Measurements from ENCODE around the gene PLD4.

PLD4 gene

GRCh38 chr14:104975481-104976197 lies 51.0 kb downstream of the PLD4 start:
- DNase-seq, result no peak

DNA sequence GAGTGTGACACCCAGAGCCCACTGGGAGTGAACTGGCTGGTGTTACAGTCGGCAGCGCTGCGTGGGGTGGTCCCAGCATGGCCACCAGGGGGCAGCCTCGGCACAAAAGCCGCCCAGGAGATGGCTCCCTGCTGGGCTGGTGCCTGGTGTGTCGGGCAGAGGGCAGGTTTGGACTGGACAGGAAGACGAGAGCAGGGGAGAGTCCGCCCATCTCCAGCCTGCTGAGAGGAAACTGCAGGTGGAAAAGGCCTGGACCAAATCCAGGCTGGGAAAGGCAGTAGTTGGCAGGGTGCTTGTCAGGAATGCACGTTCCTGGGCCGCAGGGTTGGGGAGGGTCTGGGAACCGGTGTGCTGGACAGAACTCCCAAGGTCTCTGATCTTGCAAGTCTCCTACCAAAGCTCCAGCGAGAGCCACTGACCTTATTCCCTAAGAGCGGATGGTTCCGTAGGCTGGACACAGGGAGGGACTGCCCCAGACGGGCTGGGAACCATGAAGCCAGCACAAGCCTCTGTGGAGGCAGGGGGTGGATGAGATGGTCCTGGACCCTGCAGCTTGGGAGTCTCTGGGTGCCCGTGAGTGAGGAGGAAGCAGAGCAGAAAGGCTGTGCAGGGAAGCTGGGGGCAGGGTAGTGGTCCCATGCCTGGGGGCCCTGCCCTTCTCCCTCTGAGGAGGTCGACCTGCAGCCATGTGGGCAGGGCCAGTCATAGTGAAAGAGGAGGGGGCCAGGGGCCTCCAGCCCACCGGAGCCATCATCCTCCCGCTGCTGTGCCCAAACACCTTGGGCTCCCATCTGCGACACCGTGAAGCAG lies 51.7 kb downstream of the PLD4 start:
- DNase-seq, result peak; percentile 53

- no peak for DNase-seq
Measured at GRCh38 chr14:104977008-104977680, 52.5 kb downstream of the PLD4 start.

GRCh38 chr14:104977681-104978653 lies 53.3 kb downstream of the PLD4 start, which contains the start of gene AHNAK2:
Gene AHNAK2, minus strand, starts transcription at chr14:104978374. Its CDS starts 137 bp downstream, at chr14:104978237.
- peak; percentile 58 for DNase-seq

DNA sequence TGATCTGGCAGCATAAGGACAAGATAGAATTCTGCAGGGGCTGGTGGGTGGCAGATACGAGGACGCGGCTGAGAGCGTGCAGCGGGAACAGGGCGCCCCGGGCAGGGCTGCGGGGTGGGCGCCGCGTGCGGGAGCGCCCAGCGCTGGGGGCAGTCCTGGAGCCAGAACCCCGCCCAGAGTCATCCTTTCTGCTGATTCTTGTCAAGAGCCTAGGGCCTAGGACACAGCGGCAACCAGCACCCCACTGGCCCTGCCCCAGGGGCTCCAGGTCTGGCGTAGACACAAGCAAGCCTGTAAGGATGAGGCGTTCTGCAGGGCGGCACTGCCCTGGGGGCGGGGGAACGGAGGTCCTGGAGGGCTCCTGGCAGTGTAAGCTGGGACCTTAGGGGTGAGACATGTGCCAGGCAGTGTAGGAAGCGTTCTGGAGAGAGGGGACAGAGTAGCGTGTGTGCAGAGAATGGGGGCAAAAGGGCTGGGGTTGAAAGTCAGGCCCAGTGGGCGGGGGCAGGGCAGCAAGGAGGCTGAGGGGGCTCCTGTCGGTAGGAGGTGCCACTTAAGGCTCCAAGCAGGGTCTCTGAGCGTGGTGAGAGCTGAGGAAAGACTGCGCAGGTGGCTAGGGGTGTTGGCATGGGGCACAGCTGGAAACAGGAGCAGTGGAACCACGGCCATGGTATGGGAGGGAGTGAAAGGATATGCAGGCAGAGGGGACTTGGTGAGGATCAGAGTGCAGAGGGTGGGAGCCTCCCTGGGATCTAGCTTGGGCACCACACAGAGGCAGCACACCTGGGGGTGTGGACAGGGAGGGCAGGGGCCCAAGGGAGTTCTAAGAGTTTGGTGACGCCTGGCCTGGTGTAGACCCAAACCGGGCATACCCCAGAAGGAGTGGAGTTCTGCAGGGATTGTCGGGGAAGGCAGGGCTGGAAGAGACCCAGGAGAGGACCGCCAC lies 54.3 kb downstream of the PLD4 start:
- DNase-seq, result peak; percentile 58

GRCh38 chr14:104979758-104980610 lies 55.3 kb downstream of the PLD4 start:
- DNase-seq, result peak; percentile 49

DNA sequence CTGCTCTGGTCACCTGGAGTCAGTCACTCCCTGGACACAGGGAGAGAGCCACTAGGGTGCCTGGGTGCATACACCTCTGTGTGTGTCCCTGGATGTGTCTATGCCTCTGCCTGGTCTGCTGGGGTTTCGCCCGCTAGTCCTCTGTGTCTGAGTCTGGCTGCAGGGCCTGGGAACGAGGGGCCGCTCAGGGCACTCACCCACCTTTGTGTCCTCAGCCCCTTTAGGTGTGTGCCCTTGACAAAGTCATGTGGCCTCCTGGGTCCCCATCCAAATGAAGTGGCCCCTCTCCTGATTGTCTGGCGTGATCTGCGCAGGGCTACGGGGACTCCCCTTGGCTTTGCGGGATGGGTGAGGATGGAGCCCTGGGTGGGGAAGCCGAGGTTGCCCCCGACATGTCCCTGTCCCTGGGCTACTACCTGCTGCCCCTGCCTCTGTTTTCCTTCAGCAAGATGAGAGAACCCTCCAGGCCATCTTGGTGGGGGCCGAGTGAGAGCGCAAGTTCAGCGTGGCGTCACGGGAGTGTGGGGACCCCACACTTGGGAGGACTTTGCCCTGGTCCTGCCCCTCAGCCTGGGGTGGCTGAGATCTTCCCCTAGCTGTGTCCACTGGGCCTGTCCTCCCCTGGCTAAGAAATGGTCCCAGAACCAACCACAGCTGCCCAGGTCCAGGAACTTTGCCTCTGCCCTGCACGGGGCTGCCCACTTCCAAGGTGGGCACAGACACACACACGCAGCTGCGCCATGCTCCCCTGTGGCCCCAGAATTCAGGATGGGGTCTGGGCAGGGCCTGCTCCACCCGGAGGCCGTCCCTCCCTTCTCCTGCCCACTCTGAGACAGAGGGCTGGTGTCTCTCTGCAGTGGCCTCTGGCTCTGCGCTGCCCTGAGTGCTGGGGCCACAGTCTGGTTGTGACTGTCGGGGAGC lies 56.2 kb downstream of the PLD4 start:
- DNase-seq, result no peak

DNA sequence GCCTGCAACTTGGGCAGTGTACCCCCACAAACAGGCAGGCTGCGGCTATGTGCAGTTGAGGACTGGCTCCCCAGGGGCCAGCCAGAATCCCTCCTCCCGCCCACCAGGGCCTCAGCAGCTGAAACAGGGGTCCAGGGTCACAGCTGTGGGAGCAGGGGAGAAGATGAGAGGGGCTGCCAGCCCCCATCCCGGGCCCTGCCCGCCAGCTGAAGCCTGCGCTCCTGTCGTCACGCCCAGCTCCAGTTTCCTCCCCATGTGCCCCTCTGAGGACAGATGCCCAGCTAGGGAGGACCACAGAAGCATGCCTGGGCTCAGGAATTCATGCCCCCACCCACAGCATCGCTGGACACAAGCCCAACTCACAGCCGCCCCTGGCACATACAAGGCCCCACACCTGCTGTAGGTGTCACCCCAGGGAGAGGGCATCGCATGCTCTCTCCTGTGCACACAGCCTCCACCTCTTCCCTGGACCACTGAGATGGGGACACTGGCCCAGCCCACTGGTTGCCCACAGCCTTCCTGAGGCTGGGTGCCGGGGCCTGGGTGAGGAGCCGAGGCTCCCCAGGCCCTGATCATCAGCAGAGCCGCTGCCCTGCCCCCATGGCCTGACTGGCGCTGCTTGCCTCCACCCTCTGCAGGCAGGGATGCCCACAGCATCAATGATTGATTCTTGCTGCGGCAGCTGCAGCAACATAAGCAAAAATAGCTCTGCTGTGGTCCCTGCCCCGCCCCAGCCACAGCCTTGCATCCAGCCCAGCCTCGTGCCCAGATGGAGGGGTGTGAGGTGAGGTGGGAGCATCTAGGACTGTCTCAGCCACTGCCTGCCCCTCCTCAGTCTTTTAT lies 57.2 kb downstream of the PLD4 start:
- no peak for DNase-seq

DNA sequence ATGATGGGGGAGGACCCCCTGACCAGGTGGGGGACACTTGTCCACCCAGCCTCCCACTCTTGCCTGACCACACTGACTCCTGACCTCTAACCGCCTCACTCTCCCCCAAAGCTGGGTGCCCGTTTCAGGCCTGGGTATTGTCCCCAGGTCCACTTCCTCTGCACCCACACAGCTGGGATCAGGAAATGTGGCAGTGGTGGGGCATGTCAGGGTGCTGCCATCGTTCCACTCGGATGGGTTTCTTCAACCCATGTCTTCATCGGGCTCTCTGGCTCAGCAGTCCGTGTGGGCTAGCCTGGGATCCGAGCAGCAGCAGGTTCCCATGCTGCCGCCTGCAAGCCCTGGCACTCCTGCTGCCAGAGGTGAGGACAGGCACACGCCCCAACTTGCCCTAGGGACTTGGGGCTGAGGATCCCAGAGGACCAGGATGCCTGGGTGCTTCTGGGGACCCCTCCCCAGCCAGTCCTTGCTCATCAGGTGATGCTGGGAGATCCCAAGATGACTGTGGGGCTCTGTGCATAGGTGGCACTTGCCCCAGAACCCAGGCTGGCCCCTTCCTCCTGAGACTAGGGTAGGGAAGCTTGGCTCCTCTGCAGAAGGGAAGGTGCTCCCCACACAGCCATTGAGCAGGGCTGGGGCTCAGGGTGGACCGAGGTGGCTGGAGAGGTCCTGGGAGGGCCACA lies 58.0 kb downstream of the PLD4 start:
- no peak for DNase-seq

Measured in right kidney (tissue), 1 donor.